HG02884 (cell line): ENCODE measurements around the gene SCD.
"Not testable (repeated sequence)": the region's sequence is repeated elsewhere in the genome, so short reads cannot be mapped to it uniquely, and the experiment has no call there.

Experiments
- ATAC-seq: cut with Tn5 transposase; IDR thresholded peaks from one replicate; pipeline ENCODE4 v1.9.1; 2021; ENCODE audit warnings: mild to moderate bottlenecking, moderate library complexity; ENCODE audit not compliant: unreplicated experiment

SCD gene

GRCh38 chr10:100346765-100347567 lies at the start of gene SCD:
SCD (plus strand) TSS chr10:100347233; CDS start chr10:100347505, 272 bp downstream.
- peak; percentile 86 for ATAC-seq

- ATAC-seq = no peak
These were observed 49.8 kb upstream of the SCD start for GRCh38 chr10:100297242-100297641.

- not testable (repeated sequence) for ATAC-seq
These were observed 45.9 kb upstream of the SCD start for GRCh38 chr10:100301123-100301522.

DNA sequence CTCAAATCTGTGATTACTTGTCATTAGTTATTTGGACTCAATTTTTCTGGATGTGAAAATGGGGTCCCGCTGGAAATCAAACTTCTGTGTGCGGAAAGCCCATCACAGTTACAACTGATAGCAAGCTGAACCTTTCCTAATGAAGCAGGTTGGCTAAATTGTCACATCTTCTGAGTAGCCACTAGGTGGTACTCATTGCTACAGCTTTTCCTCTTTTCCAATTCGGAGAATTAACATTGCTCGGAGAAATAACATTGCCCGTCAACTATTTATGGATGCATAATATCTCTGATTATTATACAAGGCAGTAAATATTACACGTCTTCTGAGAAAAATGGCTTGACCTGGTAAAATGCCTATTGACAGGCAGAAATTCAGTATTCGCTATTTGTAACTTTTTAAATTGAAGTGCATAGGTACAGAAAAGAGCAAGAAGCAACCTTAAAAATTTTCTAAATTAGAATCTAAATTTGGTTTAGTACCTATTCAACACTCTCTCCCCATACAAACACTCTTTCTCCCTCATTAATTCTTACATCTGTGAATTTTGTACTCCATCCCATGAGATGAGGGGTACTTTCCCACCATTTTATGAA lies 43.2 kb upstream of the SCD start:
- no peak for ATAC-seq

DNA sequence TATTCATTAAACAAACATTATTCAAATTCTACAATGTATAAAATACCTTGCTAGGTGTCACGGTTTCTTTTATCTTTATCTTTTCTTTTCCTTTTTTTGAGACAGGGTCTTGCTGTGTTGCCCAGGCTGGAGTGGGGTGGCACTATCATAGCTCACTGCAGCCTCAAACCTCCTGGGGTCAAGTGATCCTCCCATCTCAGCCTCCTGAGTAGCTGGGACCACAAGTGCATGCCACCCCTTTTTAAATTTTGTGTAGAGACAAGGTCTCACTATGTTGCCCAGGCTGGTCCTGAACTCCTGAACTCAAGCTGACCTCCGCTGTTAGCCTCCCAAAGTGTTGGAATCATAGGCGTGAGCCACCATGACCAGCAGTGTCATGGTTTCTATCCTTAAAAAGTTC lies 42.6 kb upstream of the SCD start:
- no peak for ATAC-seq

GRCh38 chr10:100306861-100307260 lies 40.2 kb upstream of the SCD start:
- ATAC-seq = no peak

GRCh38 chr10:100307684-100308083 lies 39.3 kb upstream of the SCD start:
- no peak for ATAC-seq

DNA sequence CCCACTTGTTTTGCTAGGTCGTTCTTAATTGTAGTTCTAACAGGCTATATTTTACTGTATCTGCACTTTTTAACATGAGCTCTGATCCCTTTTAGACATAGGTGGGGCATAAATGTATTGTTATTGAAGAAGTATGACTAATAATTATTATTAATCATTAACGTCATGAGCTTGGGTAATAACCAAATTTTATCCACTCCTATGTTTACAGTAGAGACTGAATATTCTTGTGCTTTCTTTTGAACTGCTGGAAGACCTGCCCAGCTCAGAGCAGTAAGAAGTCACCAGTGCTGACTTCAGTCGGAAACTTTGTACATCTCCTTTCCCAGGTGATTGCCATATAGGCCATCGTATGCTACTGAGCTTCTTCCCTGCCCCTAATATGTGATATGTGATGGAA lies 35.7 kb upstream of the SCD start:
- no peak for ATAC-seq

DNA sequence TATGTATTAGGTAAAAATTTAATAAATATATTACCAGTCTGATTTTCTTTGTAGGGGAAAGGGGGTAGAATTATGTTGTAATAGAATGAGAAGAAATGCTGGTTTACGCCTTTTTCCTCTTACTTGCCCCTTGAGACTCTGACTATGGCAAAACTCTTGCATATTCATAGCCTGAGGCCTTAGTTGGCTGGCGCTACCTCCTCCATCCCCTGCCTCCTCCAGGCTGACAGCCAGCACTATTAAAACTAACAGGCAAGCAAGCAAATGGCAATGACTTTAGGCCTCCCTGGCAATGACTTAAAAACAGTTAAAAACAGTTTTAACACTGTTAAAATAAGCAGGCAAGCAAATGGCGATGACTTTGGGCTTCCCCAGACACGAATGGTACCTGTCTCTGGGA lies 31.4 kb upstream of the SCD start:
- ATAC-seq = no peak

DNA sequence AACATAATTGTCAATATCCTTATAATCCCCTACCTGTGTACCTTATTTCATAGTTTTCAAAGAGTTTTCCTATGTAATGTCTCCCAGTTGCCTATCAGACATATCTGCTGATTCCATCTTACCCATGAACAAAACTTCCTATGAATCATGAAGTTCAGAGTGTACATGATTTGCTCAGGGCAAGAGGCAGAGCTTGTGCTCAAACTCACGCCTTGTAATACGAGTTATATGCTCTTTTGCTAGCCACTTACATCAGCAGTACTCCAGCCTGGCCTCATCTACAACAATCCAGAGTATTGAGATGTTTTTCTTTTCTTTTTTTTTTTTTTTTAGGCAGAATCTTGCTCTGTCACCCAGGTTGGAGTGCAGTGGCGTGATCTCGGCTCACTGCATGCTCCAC lies 28.8 kb upstream of the SCD start:
- ATAC-seq = no peak

- no peak for ATAC-seq
These were observed 27.2 kb upstream of the SCD start for GRCh38 chr10:100319707-100320402.

DNA sequence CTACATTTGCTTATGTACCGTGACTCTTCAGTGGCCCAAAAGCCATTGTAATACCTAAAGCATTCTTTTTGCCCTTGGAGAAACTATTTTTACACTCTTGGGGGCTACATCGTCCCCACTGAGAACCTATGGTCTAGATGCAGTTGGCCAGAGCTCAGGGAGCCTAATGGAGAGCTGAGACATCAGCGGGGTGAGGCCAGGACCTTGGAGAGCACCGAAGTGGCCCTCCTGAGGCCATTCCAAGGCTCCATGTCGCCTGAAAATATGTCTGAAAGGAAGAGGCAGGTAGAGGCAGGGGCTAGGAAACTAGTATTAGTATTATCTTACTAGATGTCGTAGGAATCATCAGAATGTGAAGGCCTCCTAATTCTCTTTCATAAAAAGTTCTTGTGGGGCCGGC lies 21.9 kb upstream of the SCD start:
- ATAC-seq = no peak

- peak; percentile 98 for ATAC-seq
These were observed 19.9 kb upstream of the SCD start for GRCh38 chr10:100327007-100327717.

- no peak for ATAC-seq
These were observed 19.4 kb upstream of the SCD start for GRCh38 chr10:100327718-100328009.

GRCh38 chr10:100328198-100328597 lies 18.8 kb upstream of the SCD start:
- ATAC-seq = no peak

DNA sequence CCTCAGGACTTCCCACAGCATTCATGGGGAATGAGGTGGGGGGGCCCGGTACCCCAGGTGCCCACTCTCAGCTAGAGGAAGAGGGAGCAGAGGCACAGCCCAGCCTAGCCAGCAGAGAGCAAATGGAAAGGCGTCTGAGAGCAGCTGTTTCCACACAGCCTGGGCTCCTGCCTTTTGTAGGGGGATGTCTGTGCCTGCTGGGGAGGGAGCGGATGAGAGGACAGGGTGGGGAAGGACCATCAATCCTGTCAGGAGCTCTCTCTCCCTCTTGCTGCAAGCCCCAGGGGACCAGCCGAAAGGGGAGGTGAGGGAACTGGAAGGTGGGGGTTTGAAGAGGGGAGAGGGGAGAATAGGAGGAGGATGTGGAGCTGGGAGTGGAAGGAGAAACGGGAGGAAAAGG lies 17.0 kb upstream of the SCD start, which contains the start of gene PKD2L1:
PKD2L1 (minus strand) TSS at position 150 of the 400 bp plus-strand sequence; CDS start at position 25, 125 bp downstream.
- no peak for ATAC-seq

DNA sequence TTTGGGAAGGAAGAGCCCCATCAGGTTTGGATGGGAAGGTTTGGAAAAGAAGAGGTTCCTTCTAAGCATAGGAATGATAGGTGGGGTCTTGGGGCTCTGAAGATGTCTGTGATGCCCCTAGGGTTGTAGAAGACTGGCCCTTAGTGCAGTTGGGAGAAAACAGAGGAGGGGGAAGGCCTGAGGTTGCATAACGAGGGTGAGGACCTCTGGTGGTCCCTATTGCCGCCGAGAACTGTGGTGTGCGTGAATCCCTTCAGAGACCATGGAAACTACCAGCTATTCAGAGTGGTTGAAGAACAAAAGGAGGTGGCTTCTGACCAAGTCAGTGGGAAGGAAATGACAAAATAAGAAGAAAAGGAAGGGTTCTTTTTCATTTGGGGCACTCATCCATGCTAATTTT lies 13.9 kb upstream of the SCD start:
- no peak for ATAC-seq

- no peak for ATAC-seq
These were observed 13.2 kb upstream of the SCD start for GRCh38 chr10:100333661-100334440.

DNA sequence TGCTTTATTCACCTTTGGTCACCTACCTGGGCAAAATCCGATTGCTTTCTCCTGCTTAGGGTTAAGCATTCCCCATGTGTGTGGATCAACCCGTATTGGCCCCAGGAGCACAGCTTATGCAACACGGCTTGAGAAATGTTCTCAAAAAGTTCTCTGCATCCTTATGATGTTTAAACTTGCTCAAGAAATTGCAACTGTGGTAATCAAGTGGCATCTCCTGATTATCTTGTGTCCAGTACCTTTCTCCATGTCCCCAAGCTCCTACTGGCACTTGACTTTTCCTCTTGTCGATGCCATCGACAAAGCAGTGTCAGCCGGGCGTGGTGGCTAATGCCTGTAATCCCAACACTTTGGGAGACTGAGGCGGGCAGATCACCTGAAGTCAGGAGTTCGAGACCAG lies 12.3 kb upstream of the SCD start:
- ATAC-seq = no peak

- ATAC-seq = no peak
These were observed 8.5 kb upstream of the SCD start for GRCh38 chr10:100338434-100339036.
